HCEC 1CT (cell line): Measurements from ENCODE around the gene RHBDF2.

Source experiments
- DNase-seq: peaks from one replicate; pipeline ENCODE4 v3.0.0-alpha.2; 2017

Gene RHBDF2

DNA sequence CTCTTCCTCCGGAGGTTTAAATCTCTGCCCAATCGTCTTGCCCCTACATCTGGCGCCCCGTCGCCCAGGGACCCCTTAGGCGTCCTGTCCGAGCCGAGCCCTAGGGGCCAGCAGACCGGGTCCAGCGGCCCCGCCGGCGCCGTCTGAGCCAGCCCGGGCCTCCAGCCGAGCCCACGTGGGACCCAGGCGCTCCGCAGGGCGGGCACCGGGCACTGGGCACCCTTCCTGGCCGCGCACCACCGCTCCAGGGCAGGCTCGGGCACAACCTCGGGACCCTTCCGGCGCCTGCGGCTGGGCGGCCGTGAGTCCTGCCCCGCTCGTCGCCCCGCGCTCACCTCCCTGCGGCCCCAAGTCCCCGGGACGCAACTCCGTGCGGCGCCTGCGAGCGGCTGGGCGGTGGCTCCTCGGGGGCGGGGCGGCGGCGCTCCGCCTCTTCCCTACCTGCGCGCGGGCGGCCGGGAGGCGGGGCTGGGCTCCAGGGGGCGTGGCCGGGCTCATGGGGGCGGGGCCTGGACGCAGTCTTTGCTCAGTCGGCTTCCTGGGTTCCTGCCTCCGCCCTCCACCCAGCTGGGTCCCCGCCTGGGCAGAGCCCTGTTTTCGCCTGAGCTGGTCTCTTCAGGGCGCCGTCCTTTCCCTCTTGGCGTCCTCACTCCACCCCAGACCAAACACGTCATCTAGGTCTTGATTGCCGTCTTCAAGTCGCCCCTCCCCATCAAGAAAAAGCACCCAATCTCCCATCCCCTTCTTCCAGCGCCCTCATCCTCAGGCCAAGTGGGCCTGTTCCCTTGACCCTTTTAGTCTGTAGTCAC is at the start of gene RHBDF2:
TSS of gene RHBDF2 (minus strand) at position 406 of the 809 bp plus-strand sequence. CDS start 19,899 bp downstream, outside the sequence.
- DNase-seq = peak; percentile 76

DNA sequence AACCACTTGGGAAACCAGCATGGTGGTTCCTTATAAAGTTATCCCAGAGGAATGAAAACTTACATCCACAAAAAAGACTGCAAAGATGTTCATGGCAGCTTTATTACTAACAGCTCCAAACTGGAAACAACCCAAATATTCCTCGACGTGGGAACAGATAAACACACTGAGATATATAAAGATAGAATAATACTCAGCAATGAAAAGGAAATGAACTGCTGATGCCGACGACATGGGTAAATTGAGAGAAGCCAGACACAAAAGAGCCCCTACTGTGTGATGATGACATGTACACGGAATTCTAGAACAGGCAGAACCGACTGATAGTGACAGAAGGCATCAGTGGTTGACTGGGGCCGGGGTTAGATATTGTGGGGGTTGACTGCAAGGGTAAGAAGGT is 48.3 kb upstream of the RHBDF2 start:
- no peak for DNase-seq

DNA sequence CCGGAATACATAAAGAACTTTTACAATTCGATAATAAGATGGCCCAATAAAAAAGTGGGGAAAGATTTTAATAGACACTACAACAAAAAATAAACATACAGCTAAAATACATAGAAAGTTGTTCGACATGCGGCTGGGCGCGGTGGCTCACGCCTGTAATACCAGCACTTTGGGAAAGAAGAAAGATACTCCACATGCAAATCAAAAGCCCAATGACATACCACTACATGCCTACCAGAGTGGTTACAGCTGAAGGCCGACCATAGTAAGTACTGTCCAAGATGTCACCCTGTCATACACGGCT is 47.9 kb upstream of the RHBDF2 start:
- DNase-seq = no peak

DNA sequence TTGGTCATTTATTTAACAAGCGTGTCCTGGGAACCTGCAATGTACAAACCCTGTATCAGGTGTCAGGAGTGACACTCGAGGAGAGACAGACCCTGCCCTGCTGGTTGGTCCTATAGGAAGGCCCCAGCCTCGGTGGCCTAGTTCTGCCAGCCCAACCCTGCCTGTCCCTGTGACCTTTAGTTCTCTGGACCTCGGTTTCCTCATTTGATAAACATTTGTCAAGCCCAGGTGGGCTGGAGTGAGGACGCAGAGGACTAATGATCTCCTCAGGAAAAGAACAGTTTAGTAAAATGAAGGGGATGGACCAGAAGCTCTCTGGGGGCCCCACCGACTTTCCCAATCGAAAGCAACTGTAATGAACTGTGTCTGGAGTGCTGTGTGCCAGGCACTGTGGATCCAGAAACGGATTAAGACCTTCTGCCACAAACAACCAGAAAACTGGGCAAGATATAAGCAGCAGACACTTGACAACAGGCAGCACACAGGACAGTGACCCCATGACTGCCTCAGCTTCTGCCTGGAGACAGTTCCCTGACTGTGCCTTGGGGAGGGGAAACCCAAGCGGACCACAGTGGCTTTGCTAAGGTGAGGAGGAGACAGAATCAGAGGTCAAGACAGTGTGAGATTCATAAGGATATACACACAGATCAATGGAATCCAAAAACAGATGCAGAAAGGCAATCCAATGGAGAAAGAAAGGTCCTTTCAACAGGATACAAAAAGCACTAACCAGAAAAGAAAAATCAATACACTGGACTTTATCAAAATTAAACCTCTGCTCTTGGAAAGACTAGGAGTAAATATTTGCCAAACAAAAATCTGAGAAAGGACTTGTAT is 47.4 kb upstream of the RHBDF2 start:
- DNase-seq = no peak

DNA sequence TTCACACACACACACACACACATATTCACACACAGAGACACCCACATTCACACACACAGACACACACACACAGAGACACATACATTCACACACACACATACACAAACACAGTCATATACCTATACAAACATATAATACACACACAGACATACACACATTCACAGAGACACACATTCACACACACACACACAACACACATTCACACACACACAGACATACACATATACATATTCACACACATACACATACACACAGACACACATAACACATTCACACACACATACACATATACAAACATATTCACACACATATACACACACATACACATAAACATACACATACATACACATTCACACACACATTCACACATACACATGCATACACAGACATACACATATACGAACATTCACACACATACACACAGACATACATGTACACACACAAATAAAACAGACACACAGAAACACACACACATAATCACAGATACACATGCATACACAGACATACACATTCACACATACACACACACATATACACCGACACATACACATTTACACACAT is 46.5 kb upstream of the RHBDF2 start:
- DNase-seq = no peak

DNA sequence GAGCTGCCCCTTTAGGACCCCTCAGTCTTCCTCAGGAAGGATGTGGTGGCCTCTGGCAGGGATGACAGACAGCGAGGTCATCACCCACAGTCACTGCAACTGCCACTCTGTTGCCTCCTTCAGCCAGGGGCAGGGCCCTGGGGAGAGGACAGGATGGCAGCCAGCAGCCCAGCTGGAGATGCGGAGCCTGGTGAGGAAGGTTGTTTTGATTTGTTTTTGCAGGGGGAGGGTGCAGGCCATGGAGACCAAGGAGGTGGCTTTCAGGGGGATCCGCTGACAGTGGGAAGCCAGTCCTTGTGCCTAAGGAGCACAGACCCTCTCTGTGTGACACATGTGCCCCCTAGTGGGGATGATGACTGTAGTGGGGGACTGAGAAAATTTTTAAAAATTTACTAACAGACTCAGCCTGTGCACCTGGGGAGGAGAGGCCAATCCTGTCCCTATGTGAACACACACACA is 46.0 kb upstream of the RHBDF2 start:
- peak; percentile 81 for DNase-seq

DNA sequence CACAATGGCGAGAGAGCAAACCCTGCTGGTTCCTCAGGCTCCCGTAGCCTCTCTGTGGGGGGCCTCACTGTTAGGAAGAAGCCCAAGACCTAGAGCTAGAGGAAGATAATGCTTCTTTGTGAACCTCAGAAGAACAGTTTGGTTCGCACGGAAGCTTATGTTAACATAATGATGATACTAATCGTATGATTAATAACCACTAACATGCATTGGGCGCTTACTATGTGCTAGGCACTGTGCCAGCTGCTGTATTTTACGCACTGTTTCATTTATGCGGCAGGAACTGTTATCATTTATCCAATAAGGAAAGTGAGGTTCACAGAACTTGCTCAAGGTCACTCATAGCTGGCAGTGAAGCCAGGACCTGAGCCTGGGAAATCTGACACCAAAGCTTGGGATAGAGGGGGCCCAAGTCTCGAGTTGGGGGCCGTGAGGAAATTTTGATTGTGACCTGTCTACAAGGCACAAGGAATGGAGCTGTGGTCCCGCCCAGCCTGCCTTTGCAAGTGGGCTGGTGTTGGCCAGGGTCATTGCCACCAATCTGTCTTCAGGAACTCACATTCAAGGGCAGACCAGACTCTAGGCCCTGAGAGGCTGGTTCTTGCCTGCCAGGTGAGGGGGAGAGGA is 45.4 kb upstream of the RHBDF2 start:
- peak; percentile 98 for DNase-seq

DNA sequence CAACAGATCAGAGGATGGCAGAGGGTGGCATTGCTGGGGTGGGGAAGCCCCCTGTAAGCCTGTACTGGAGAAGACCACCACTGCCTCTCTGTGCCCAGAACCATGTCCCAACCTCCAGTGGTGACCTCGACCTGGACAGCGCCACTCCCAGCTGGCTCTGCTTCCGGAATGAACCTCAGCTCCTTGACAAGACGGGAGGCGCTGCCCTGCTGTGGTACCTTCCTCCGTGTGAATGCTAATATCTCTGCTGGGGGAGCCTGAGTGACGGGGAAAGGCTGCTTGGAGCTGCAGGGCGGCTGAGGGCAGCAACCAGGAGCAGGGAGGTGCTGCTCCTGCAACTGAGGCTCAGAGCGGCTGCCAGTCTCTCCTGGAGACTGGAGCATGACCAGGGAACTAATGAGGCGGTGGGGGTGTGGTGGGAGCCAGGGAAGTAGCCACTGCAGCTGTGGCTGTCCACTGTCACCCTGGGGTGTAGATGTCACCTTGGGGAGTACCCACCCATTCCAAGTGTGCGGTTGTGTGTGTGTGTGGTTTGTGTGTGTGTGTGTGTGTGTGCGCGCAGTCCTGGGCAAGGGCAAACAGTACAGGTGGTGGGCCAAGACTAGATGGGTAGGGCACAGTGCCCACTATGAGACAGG is 44.8 kb upstream of the RHBDF2 start:
- no peak for DNase-seq

DNA sequence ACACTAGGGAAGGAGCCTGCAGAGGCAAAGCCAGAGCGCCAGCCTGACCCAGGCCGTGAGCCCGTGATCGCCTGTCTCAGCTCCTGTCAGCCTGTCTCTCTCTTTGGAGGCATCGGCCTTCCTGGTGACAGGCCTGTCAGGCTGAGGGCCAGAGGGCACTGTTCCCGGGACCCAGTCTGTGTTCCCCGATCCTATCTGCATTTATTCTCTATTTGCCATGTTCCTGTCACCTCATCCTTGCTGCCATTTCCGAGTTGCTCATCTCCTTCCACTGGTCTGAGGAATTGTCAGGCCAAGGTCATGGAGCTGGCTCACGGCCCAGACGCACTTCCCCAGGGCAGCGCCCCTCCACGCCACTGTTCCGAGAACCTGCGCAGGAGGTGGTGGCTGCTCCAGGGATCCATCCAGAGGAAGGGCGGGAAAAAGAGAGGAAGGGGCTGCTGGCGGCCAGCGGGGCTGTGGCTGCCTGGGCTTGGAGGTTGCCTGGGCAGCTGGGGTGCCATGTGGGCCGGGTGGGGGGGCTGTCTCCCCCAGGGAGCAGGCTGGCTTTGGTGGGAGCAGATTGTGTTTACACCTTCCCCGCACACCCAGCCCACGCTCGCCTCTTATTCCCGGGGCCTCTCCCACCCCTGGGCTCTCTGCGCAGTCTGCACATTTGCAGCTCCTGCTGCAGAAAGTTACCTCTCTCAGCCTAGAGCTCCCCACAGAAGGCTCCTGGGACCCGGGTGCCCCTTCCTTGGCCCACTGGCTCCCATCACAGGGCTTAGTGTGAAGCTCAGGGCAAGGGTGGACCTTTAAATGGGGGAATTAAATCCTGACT is 43.5 kb upstream of the RHBDF2 start:
- DNase-seq = no peak

DNA sequence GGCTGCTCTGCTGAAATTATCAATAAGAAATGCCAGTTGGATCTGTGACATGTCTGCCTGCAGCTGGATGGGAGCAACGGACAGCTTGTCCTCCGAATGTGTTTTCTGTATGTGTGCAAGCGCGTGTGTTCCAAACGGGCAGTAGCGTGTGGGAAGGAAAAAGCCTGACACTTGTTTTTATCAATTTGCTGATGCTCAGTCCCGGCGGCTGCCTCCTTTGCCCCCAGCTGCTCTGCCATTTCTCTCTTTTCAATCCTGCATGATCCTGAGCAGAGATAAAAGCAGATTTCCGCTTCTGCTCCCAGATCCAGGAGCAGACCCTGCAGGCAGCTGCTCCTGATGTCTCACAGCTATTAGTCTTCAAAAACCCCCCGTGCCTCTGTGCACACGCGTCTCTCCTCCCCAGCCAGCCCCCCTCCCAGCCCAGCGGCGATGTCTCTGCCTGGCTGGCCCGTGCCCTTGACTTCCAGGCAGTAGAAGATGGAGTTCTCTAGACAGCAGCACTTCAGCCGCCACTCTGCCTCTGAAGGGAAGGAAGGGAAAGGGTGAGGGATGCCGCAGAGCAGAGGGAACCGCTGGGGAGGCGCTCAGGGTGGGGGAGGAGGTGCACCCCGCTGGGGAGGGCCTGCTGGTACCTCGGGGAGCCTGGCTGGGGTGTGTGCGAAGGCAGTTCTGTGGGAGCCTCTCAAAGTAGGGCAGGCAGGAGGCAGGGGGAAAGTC is 42.8 kb upstream of the RHBDF2 start:
- DNase-seq = no peak

DNA sequence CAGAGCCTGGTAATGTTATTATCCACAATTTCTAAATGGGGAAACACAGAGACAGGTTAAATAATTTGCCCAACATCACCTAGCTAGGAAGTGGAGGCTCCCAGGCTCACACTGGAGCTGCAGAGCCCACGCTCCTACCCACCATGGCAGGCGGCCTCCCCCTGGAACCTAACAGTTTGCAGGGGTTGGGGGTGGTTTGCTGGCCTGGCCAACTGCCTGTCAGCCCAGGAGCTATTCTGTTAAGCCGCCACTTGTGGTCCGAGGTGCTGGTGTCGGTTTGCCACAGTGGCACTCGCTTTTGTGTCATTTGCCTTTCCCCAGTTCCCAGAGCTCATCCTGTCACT is 42.2 kb upstream of the RHBDF2 start:
- DNase-seq = no peak

DNA sequence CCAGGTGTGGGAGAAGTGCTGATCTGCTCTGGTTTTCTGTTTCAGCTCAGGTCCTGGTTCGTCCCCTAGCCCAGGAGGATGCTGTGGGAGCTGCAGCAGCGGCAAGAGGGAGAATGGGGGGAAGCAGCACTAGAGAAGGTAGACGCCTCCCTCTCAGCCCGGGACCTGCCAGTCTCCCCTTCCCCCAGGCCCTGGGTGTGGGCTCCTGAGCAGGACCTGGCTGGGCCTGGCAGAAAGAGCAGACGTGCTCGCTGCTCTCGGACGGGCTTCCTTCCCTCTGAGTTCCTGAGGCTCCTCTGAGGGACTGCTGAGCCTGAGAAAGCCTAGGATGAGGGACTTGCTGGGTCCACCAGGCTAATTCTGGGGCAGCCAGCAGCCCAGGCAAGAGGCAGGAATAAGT is 41.8 kb upstream of the RHBDF2 start:
- DNase-seq = no peak

DNA sequence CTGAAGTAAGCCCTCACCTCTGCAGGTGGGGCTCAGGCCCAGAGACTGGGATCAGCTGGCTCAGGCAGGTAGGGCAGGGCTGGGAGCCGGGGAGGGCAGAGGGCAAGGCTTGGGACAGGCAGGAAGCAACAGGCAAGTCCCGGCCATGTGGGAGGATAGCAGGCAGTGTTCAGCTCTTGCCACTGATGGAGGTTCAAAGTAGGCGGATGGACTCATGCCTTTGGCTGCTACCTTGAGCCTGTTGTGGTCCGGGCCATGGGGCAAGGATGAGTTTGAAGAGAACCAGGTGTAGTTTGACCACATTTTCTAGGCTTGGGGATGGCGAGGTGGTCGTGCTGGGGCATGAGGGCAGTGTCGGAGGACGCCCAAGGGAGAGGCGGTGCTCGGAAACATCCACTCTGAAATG is 41.3 kb upstream of the RHBDF2 start:
- no peak for DNase-seq

DNA sequence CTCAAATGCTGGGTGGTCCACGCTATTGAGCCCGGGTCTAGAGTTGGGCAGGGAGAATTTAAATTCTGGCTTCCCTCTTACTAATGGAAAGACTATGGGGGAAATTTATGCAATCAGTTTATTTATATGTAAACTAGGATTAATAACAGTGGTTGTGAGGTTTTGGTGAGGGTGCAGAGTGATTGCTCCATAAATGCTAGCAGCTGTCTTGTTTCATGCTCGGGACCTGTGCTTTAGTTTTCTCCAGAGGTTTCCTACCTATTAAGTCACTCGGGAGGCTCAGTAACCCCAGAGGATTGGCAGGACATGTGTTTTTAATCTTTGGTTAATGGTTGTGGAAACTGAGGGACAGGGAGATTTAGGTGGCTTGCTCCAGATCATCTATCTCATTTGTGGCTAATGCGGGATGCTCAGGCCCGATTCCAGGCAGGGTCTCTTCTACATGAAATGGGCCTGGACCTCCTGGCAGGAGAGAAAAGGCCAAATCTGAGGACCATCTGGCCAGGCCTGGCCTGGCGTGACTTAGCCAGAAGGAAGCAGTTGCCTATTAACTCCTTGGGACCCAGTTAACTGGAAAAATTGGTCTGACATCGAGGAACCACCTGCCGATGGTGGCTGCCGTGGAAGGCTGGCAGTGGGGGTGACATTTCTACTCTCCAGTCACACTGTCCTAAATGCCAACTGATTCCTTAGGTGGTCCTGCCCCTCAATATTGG is 40.7 kb upstream of the RHBDF2 start:
- no peak for DNase-seq

DNA sequence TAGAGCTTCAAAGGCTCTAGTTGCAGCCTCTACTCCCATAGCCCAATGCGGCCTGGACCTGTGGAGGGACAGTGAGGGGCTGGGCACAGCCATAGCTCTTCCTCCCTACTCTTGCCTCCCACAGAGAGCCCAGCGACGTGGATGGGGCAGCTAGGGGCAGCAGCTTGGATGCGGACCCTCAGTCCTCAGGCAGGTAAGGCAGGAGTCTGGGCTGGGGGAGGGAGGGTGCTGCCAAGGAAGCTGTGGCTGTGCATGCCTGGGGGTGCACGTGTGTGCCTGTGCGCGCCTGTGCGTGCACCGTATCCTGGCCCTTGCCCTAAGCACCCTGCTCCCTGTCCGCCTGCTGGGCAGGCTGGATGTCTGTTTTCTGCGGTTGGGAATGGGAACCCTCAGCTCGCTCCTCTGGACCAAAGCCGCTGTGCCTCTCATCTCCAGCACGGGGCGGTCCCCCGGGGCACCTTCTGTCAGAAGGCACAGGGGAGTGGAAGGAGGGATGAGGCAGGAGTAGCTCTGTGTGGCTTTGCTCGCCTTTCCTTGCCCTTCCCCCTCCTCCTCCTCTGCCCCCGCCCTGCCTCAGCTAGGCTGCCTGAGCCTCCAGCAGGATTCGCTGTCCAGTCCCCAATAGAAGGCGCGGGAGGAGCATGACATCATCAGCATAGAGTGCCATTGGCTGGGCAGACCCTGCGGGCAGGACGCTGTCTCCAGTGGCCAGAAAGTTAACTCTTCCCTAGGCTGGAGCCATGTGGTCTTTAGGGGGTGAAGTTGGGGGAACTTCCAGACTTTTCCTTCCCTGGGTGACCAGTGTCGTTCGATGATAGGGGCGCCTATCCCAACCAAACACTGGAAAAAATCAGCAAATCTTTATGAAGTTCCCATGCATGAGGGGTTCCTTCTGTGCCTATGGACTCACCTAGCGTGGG is 39.4 kb upstream of the RHBDF2 start:
- peak; percentile 96 for DNase-seq

DNA sequence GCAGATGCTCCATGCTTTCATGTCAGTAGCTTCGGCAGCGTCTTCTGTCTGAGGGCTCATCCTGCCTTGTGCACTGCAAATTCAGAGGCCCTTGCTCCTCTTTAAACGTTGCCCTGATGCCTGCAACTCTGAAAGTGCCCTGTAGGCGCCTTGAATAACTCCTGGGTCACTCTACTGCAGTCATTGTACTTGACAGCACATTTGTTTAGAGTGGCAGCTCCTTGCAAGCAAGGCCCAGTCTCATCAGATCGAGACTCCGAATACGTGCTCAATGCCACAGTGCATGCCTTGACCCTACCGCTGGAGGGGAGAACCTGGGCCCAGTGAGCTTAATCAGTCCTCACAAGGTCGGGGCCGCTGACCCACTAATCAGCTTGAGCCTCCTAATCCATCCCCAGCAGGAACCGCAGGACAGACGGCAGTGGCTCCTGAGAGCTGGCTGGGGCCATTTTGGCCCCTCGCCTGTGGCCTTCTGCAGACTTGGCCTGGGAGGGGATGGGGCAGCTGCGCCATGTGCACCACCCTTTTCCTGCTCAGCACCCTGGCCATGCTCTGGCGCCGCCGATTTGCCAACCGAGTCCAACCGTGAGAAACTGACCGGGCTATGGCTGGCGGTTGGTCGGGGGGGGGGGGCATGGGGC is 38.5 kb upstream of the RHBDF2 start, which contains the start of gene PRCD:
TSS of gene PRCD (plus strand) at position 414 of the 641 bp plus-strand sequence. CDS start at position 512, 98 bp downstream.
- DNase-seq = no peak

DNA sequence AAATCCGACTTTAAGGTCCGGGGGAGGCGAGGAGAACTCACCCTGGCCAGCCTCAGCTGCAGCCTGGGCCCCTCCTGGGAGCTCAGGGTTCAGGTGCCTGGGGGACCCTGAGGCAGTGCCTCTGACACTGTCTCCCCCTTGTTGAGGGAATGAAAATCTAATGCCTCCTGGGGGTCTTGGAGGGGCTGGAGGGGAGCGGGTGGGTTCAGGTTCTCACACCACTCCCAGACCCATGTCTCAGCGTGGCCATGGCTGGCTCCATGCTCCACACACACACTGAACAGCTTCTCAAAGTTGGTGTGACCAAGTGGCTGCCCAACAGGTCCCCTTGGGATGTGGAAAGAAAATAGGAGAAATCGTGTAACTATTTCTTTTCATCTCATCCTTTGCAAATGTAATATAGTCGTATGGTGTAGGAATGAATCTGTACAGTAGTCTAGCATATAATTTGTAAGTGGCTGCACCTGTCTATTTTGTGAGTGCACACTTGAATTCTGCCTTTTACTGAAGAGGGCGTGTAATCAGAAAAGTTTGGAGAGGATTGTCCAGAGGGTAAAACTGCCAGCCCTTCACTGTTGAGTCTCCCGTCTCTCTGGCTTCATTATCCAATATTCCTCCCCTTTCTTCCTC is 37.8 kb upstream of the RHBDF2 start:
- DNase-seq = no peak

DNA sequence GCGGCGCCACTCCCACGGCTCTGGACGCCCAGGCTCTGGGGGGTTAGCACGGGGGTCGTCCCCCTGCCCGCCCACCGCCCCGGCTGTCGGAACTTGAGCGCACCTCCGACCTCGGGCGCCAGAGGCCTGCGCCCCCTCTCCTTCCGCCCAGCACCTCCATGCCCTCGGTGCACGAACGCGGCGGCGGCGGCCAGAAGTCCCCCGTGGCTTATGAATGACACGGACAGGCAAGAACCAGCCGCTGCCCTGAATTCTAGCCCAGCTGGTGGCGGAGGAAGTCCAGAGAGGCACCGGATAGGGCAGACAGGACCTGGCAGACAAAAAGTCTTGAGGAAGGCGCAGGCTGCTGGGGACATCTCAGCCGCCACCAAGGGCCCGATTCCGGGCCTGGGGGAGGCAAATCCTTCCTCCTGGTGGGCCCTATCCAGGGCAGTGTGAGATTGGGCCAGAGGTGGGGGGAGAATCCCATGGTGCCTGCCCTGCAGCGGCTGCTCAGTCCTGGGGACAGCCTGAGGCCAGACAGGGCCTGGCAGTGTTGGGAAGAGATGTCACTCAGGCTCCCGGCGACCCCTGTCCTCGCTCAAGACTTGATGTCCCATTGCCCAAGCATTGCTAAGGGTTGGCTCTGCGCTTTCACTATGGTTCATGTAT is 37.2 kb upstream of the RHBDF2 start:
- DNase-seq = no peak
